Sigmoid colon (tissue), 7 donors: Measurements from ENCODE around the gene EMC9. TPM values are rescaled to one million over a fixed set of nuclear protein-coding genes. Genes with fewer than 3 reads are reported as not detected.

Experiments used
- DNase-seq: peaks from one replicate; pipeline ENCODE4 v3.0.0-alpha.2; 2019
- H3K27ac ChIP-seq, 4 donors: fragments of 200-600 bp; sonication (generic); one replicate each; pipeline ENCODE4 v1.5.1; 2016 to 2019; ENCODE audit warnings: mild to moderate bottlenecking in 1 of 4
- H3K27me3 ChIP-seq, 3 donors: fragments of 200-600 bp; sonication (generic); one replicate each; pipeline ENCODE4 v1.5.1; 2019; ENCODE audit warnings: mild to moderate bottlenecking in 1 of 3
- H3K36me3 ChIP-seq, 4 donors: fragments of 200-600 bp; sonication (generic); one replicate each; pipeline ENCODE4 v1.5.1; 2016 to 2019
- H3K4me1 ChIP-seq, 4 donors: fragments of 200-600 bp; sonication (generic); one replicate each; pipeline ENCODE4 v1.5.1; 2017 to 2019
- H3K4me3 ChIP-seq, 4 donors: fragments of 200-600 bp; sonication (generic); one replicate each; pipeline ENCODE4 v1.5.1; 2017 to 2019; ENCODE audit warnings: mild to moderate bottlenecking in 2 of 4, moderate library complexity in 1 of 4
- H3K9me3 ChIP-seq, 4 donors: fragments of 200-600 bp in 3 of 4; sonication (generic) in 3 of 4; one replicate each; pipeline versions ENCODE4 v1.5.1 to v1.6.1; 2013 to 2019
- EP300 ChIP-seq, 4 donors: sonication (generic); formaldehyde crosslinking; IDR thresholded peaks; one replicate each; pipeline ENCODE4 v1.6.1; 2017; ENCODE audit warnings: antibody characterized with exemption in 4 of 4
- POLR2A ChIP-seq, 2 donors: fragments of 450-650 bp; IDR thresholded peaks; one replicate each; pipeline ENCODE4 v1.6.1; 2016; ENCODE audit warnings: antibody characterized with exemption in 2 of 2, mild to moderate bottlenecking in 2 of 2, moderate library complexity in 2 of 2
- POLR2AphosphoS5 ChIP-seq, 4 donors: sonication (generic); formaldehyde crosslinking; IDR thresholded peaks; one replicate each; pipeline ENCODE4 v1.6.1; 2017; ENCODE audit warnings: antibody characterized with exemption in 4 of 4
- WGBS, 2 donors: extraction: QIAGEN DNeasy Blood & Tissue Kit; methylation state at CpG; one replicate each; pipeline ENCODE4 v1.1.7; 2013; 5-methylcytosine and 5-hydroxymethylcytosine counted together
- intact Hi-C: fragments of 100-400 bp; cut with DNase I; formaldehyde crosslinking; loops from one replicate; pipeline ENCODE4 v1.15.1; 2023
- polyA plus RNA-seq, 3 donors: library from polyadenylated mRNA; stranded (reverse); fragments of 200-250 nt; gene quantifications; one replicate each; pipeline ENCODE4 v1.2.3, GENCODE V29; 2013
- total RNA-seq, 4 donors: library from RNA; depleted of rRNA; stranded (reverse); fragments of >200 nt; gene quantifications; one replicate each; pipeline ENCODE4 v1.1.0, GENCODE V29; 2016
- TF ChIP-seq, protein P1 (sequence below), 4 experiments: fragments of 450-650 bp in 3 of 4; fragments of 200-600 bp in 1 of 4; IDR thresholded peaks; one replicate each; pipeline ENCODE4 v1.5.1; 2016 to 2019; ENCODE audit warnings: antibody characterized with exemption in 4 of 4, mild to moderate bottlenecking in 3 of 4, moderate library complexity in 2 of 4
- donor health status: healthy with polysubstance abuse.
- donor health status: Bipolar disorder and iron deficiency.
- donor health status: healthy.

The EMC9 gene
- total and polyA plus RNA-seq, 7 donors = 5.0 to 37.2 (median 20.6) TPM

GRCh38 chr14:24139272-24139934 is 2.0 kb downstream of the EMC9 start:
- peaks cover 14 to 33% (median 17%) of the 10 kb centered on the region in 4 donors for H3K36me3 ChIP-seq
- no peak for DNase-seq
- intact Hi-C loops = loop anchor here (5.0 kb wide), 1 partner anchor 582 kb away; the partner anchor contains the start of gene THTPA
- peaks cover 0 to 50% (median 42%) of the 10 kb centered on the region in 4 donors for H3K4me1 ChIP-seq
- TF ChIP-seq, protein P1, sequence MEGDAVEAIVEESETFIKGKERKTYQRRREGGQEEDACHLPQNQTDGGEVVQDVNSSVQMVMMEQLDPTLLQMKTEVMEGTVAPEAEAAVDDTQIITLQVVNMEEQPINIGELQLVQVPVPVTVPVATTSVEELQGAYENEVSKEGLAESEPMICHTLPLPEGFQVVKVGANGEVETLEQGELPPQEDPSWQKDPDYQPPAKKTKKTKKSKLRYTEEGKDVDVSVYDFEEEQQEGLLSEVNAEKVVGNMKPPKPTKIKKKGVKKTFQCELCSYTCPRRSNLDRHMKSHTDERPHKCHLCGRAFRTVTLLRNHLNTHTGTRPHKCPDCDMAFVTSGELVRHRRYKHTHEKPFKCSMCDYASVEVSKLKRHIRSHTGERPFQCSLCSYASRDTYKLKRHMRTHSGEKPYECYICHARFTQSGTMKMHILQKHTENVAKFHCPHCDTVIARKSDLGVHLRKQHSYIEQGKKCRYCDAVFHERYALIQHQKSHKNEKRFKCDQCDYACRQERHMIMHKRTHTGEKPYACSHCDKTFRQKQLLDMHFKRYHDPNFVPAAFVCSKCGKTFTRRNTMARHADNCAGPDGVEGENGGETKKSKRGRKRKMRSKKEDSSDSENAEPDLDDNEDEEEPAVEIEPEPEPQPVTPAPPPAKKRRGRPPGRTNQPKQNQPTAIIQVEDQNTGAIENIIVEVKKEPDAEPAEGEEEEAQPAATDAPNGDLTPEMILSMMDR (IDR thresholded peaks at IDR 0.05) = no peak
- no peak for TF ChIP-seq POLR2AphosphoS5 (IDR thresholded peaks at IDR 0.05)
- no peak for TF ChIP-seq POLR2A (IDR thresholded peaks at IDR 0.05)
- no peak for TF ChIP-seq EP300 (IDR thresholded peaks at IDR 0.05)
- no peaks in the 10 kb centered on the region for H3K27me3 ChIP-seq
- no peak overlapping the region for H3K4me3 ChIP-seq
- H3K27ac ChIP-seq = peak overlapping the region in 2 of 4 donors; percentile 98
- 77 to 87% methylated on average over 9 of the region's 9 CpGs for WGBS, 2 donors
- H3K9me3 ChIP-seq = no peaks in the 10 kb centered on the region

- no peak for TF ChIP-seq POLR2AphosphoS5 (IDR thresholded peaks at IDR 0.05)
- TF ChIP-seq, protein P1 (IDR thresholded peaks at IDR 0.05) = no peak
- no peak for TF ChIP-seq EP300 (IDR thresholded peaks at IDR 0.05)
- TF ChIP-seq POLR2A (IDR thresholded peaks at IDR 0.05) = no peak
- no peak for DNase-seq
- WGBS, 2 donors = 79 to 86% methylated on average over 13 of the region's 13 CpGs
- Histone ChIP-seq H3K4me1 (peaks cover 0 to 50% (median 41%) of the 10 kb centered on the region in 4 donors), H3K27ac (peak overlapping the region in 2 of 4 donors; percentile 4 to 10), H3K9me3 (no peaks in the 10 kb centered on the region), H3K4me3 (no peak overlapping the region), H3K36me3 (peaks cover 14 to 27% (median 17%) of the 10 kb centered on the region in 4 donors), H3K27me3 (no peaks in the 10 kb centered on the region)
- intact Hi-C loops = loop anchor here (5.0 kb wide), 1 partner anchor 581 kb away; the partner anchor contains the start of gene THTPA
These were observed 2.8 kb downstream of the EMC9 start for GRCh38 chr14:24138396-24139271.

DNA sequence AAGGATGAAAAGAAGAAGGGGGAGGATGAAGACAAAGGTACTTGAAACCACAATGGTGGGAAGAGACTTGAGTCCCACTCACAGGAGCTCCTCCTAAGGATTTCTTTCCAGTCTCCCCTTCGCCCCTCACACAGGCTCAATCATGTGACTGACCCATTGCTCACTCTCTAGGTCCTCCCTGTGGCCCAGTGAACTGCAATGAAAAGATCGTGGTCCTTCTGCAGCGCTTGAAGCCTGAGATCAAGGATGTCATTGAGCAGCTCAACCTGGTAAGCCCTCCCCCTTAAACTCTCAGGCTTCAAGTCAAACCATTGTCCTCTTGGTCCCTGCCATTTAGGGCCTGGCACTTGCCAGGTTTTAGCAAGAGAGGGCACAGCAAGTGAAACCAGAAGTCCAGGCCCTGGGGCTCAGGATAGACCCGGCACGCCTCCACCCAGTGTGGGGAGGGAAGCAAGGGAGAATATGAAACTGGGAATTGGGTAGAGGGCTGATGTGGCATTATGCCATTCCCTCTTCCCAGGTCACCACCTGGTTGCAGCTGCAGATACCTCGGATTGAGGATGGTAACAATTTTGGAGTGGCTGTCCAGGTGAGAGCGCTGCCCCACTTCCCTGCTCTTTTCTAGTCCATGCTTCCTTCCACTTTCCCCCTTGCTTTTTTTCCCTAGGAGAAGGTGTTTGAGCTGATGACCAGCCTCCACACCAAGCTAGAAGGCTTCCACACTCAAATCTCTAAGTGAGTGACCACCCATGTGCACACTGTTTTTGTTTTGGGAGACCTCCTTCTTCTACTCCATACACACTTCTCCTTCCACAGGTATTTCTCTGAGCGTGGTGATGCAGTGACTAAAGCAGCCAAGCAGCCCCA is 3.6 kb downstream of the EMC9 start:
- H3K27ac ChIP-seq = peak overlapping the region; percentile 93 to 95 (median 94)
- peaks cover 14 to 24% (median 17%) of the 10 kb centered on the region in 4 donors for H3K36me3 ChIP-seq
- 85 to 91% methylated on average over 8 of the region's 8 CpGs for WGBS, 2 donors
- intact Hi-C loops = loop anchor here (2.0 to 5.0 kb wide), 2 partner anchors 23 to 580 kb away; partner anchors contain the start of genes DCAF11, NRL and THTPA
- H3K4me1 ChIP-seq = peaks cover 0 to 50% (median 41%) of the 10 kb centered on the region in 4 donors
- DNase-seq = no peak
- TF ChIP-seq EP300 (IDR thresholded peaks at IDR 0.05) (no peak), POLR2A (IDR thresholded peaks at IDR 0.05) (no peak), POLR2AphosphoS5 (IDR thresholded peaks at IDR 0.05) (no peak)
- TF ChIP-seq, protein P1 (IDR thresholded peaks at IDR 0.05) = no peak
- H3K27me3 ChIP-seq = no peaks in the 10 kb centered on the region
- no peak overlapping the region for H3K4me3 ChIP-seq
- no peaks in the 10 kb centered on the region for H3K9me3 ChIP-seq
